Activated CD8-positive, alpha-beta T cell treated with anti-CD3 and anti-CD28 coated beads, Interleukin-2, amount 10 ng/mL, durations not matched to agents 7 days and 5 days (primary cell): ENCODE results near the gene NAA50. TPM values are rescaled to one million over a fixed set of nuclear protein-coding genes. Genes with fewer than 3 reads are reported as not detected.

Experiments
- ATAC-seq: fragments of 150-1000 bp; cut with Tn5 transposase; one replicate; pipeline ENCODE4 v1.10.0; 2021; ENCODE audit warnings: moderate library complexity
- CTCF ChIA-PET: fragments of 350-600 bp; sonication (Branson Sonifier 250); formaldehyde crosslinking; loops from one replicate; lab custom pipeline; 2021; ENCODE audit warnings: antibody characterized with exemption; lab: Charles Lee
- POLR2A ChIA-PET: fragments of 350-600 bp; sonication (Branson Sonifier 250); formaldehyde crosslinking; loops from one replicate; lab custom pipeline; 2021; ENCODE audit warnings: antibody characterized with exemption; lab: Charles Lee
- DNase-seq: peaks from one replicate; pipeline ENCODE4 v3.0.0-alpha.2; 2020
- H3K27ac Mint-ChIP-seq: one replicate; pipeline ENCODE4 v1.8.0; 2021; ENCODE audit warnings: mild to moderate bottlenecking, mixed read lengths
- H3K27me3 Mint-ChIP-seq: one replicate; pipeline ENCODE4 v1.8.0; 2021; ENCODE audit warnings: low read depth, mixed read lengths
- H3K36me3 Mint-ChIP-seq: one replicate; pipeline ENCODE4 v1.8.0; 2021; ENCODE audit warnings: low read depth, mixed read lengths
- H3K4me1 Mint-ChIP-seq: one replicate; pipeline ENCODE4 v1.8.0; 2021; ENCODE audit warnings: low read depth, mixed read lengths
- H3K4me3 Mint-ChIP-seq: one replicate; pipeline ENCODE4 v1.8.0; 2021; ENCODE audit warnings: mild to moderate bottlenecking, mixed read lengths
- H3K9me3 Mint-ChIP-seq: one replicate; pipeline ENCODE4 v1.8.0; 2022; ENCODE audit warnings: mixed read lengths; ENCODE audit not compliant: insufficient read depth
- total RNA-seq, 2 experiments: library from RNA; stranded (reverse); gene quantifications; one replicate each; pipeline ENCODE4 v1.2.3, GENCODE V29; 2021

Gene NAA50
- total RNA-seq, 2 experiments from 2014 or later = 108 to 116 TPM

DNA sequence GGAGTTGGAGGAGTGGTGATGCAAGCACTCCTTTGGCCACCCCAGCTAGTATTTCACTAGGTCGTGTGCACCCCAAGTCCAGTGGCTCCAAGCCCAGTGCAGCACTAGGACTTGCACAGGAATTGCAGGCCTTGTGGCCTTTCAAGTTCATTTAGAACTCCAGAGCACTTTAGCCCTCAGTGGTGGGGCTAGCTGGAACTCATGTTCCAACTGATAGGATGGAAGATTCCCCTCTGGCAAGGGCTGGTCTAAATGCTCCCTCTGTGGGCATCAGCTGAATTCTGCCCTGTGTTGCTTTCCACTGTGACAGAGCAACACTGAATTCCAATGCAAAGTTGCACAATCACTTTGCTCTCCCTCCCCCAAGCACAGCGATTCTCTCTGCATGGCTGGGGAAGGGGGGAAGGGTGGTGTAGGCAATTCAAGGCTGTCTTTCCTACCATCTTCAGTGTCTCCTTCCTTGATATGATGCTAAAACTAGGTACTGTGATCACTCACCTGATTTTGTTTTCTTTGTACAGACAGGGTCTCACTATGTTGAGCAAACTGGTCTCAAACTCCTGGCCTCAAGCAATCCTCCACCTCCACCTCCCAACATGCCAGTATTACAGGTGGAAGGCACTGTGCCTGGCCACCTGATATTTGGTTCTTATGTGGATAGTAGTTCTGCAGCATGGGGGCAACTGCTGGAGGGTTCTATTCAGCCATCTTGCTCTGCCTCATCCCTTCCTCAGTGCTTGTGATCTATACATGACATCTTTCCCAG is 59.9 kb downstream of the NAA50 start:
- ATAC-seq = no peak
- Mint-ChIP-seq H3K36me3 (peaks cover 33% of the 10 kb centered on the region), H3K4me3 (no peak overlapping the region), H3K27ac (no peak overlapping the region), H3K4me1 (no peaks in the 10 kb centered on the region), H3K27me3 (no peaks in the 10 kb centered on the region), H3K9me3 (peaks cover 22% of the 10 kb centered on the region)
- ChIA-PET CTCF (no interaction called here), POLR2A (interaction anchor here (0.8 to 1.1 kb wide), 2 partner anchors 8 to 10 kb away, joined by 3 read pairs; no protein-coding TSS in a partner anchor)
- DNase-seq = no peak

- H3K4me1 Mint-ChIP-seq = no peaks in the 10 kb centered on the region
- ATAC-seq = no peak
- H3K27me3 Mint-ChIP-seq = no peaks in the 10 kb centered on the region
- H3K9me3 Mint-ChIP-seq = peaks cover 22% of the 10 kb centered on the region
- H3K36me3 Mint-ChIP-seq = peaks cover 33% of the 10 kb centered on the region
- H3K27ac Mint-ChIP-seq = no peak overlapping the region
- no peak overlapping the region for H3K4me3 Mint-ChIP-seq
- no peak for DNase-seq
- CTCF ChIA-PET = no interaction called here
- POLR2A ChIA-PET = no interaction called here
Measured at GRCh38 chr3:113685124-113685523, 60.9 kb downstream of the NAA50 start.

DNA sequence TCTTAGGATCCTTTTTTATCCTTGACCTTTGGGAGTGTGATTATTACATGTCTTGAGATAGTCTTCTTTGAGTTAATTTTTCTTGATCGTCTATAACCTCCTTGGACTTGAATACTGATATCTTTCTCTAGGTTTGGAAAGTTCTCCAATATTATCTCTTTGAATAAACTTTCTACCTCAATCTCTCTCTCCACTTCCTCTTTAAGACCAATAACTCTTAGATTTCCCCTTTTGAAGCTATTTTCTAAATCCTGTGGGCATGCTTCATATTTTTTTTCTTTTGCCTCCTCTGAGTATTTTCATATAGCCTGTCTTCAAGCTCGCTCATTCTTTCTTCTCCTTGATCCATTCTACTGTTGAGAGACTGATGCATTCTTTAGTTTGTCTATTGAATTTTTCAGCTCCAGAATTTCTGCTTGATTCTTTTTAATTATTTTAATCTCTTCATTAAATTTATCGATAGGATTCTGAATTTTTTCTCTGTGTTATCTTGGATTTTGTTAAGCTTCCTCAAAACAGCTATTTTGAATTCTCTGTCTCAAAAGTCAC is 61.7 kb downstream of the NAA50 start:
- Mint-ChIP-seq H3K36me3 (peaks cover 35% of the 10 kb centered on the region), H3K27me3 (no peaks in the 10 kb centered on the region), H3K4me1 (no peaks in the 10 kb centered on the region), H3K27ac (no peak overlapping the region), H3K4me3 (no peak overlapping the region), H3K9me3 (peaks cover 28% of the 10 kb centered on the region)
- DNase-seq (no peak), ATAC-seq (no peak)
- POLR2A ChIA-PET = no interaction called here
- CTCF ChIA-PET = no interaction called here

DNA sequence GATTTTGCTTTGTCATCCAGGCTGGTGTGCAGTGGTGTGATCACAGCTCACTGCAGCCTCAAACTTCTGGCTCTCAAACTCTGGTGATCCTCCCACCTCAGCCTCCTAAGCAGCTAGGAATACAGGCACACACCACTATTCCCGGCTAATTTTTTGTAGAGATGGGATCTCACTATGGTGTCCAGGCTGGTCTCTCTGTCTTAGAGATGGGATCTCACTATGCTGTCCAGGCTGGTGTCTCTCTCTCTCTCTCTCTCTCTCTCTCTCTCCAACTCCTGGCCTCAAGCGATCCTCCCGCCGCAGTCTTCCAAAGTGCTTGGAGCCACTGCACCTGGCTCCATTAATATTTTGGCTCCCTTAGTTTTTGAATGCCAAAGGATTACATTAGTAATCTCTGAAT is 67.3 kb downstream of the NAA50 start:
- no peak overlapping the region for H3K4me3 Mint-ChIP-seq
- DNase-seq = no peak
- ChIA-PET POLR2A (no interaction called here), CTCF (no interaction called here)
- no peak for ATAC-seq
- H3K27me3 Mint-ChIP-seq = no peaks in the 10 kb centered on the region
- no peaks in the 10 kb centered on the region for H3K4me1 Mint-ChIP-seq
- peaks cover 36% of the 10 kb centered on the region for H3K36me3 Mint-ChIP-seq
- peaks cover 11% of the 10 kb centered on the region for H3K9me3 Mint-ChIP-seq
- H3K27ac Mint-ChIP-seq = no peak overlapping the region

- peaks cover 34% of the 10 kb centered on the region for H3K36me3 Mint-ChIP-seq
- no peak for DNase-seq
- CTCF ChIA-PET = no interaction called here
- no peak overlapping the region for H3K4me3 Mint-ChIP-seq
- no peaks in the 10 kb centered on the region for H3K4me1 Mint-ChIP-seq
- H3K27me3 Mint-ChIP-seq = no peaks in the 10 kb centered on the region
- peaks cover 9% of the 10 kb centered on the region for H3K9me3 Mint-ChIP-seq
- POLR2A ChIA-PET = no interaction called here
- no peak overlapping the region for H3K27ac Mint-ChIP-seq
- ATAC-seq = no peak
Measured at GRCh38 chr3:113677737-113678136, 68.3 kb downstream of the NAA50 start.

DNA sequence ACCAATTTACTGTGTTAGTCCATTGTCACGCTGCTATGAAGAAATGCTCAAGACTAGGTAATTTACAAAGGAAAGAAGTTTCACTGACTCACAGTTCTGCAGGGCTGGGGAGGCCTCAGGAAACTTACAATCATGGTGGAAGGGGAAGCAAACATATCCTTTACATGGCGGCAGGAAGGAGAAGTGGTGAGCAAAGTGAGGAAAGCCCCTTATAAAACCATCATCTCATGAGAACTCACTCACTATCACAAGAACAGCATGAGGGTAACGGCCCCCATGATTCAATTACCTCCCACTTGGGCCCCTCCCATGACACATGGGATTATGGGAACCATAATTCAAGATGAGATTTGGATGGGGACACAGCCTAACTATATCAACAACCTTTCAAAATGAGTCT is 69.8 kb downstream of the NAA50 start:
- no peaks in the 10 kb centered on the region for H3K27me3 Mint-ChIP-seq
- H3K36me3 Mint-ChIP-seq = peaks cover 30% of the 10 kb centered on the region
- no peak overlapping the region for H3K27ac Mint-ChIP-seq
- no peak for ATAC-seq
- no peak for DNase-seq
- ChIA-PET POLR2A (no interaction called here), CTCF (no interaction called here)
- H3K9me3 Mint-ChIP-seq = peaks cover 6% of the 10 kb centered on the region
- H3K4me3 Mint-ChIP-seq = no peak overlapping the region
- H3K4me1 Mint-ChIP-seq = no peaks in the 10 kb centered on the region

GRCh38 chr3:113673593-113673992 is 72.5 kb downstream of the NAA50 start:
- DNase-seq (no peak), ATAC-seq (no peak)
- CTCF ChIA-PET = interaction anchor here (1.5 kb wide), 1 partner anchor 9 kb away, joined by 3 read pairs; no protein-coding TSS in a partner anchor
- no peaks in the 10 kb centered on the region for H3K4me1 Mint-ChIP-seq
- no peaks in the 10 kb centered on the region for H3K9me3 Mint-ChIP-seq
- no peak overlapping the region for H3K4me3 Mint-ChIP-seq
- H3K27ac Mint-ChIP-seq = no peak overlapping the region
- H3K36me3 Mint-ChIP-seq = peaks cover 40% of the 10 kb centered on the region
- H3K27me3 Mint-ChIP-seq = no peaks in the 10 kb centered on the region
- POLR2A ChIA-PET = no interaction called here

- no peak for ATAC-seq
Measured at GRCh38 chr3:113668015-113668414, 78.0 kb downstream of the NAA50 start.

More at GRCh38 chr3:113668015-113668414, 78.0 kb downstream of the NAA50 start:
- Mint-ChIP-seq H3K4me1 (peaks cover 27% of the 10 kb centered on the region), H3K4me3 (no peak overlapping the region), H3K27me3 (no peaks in the 10 kb centered on the region), H3K9me3 (no peaks in the 10 kb centered on the region), H3K27ac (peak overlapping the region; percentile 78), H3K36me3 (peaks cover 32% of the 10 kb centered on the region)
- DNase-seq = no peak
- ChIA-PET CTCF (interaction anchor here (0.7 to 1.4 kb wide), 2 partner anchors 77 to 84 kb away, joined by 3 to 4 read pairs; no protein-coding TSS in a partner anchor), POLR2A (interaction anchor here (1.0 kb wide), 1 partner anchor 28 kb away, joined by 3 read pairs; the partner anchor contains the start of gene USF3)

Other genes starting within 250 kb of the NAA50 start
- gene SPICE1, start 231.1 kb downstream of the NAA50 start, total RNA-seq = 10 to 100 TPM; 15.3 to 16.6 TPM
- gene SIDT1, start 213.7 kb downstream of the NAA50 start, total RNA-seq = 10 to 100 TPM; 34.8 to 35.0 TPM
- 10 to 100 TPM; 16.3 to 18.0 TPM for gene USF3, start 49.6 kb downstream of the NAA50 start, total RNA-seq
- gene ATP6V1A, start 786 bp upstream of the NAA50 start, total RNA-seq = 10 to 100 TPM; 37.1 to 39.8 TPM
- 1 to 10 TPM in 1 of 2 experiments, under 1 TPM in 1; 0.70 to 1.1 TPM for gene GRAMD1C, start 92.5 kb upstream of the NAA50 start, total RNA-seq
- gene ZDHHC23, start 201.8 kb upstream of the NAA50 start, total RNA-seq = 1 to 10 TPM; 1.8 to 2.1 TPM